Limb (tissue), 2 donors: Measurements from ENCODE around the gene GREM2.

Experiments used
- DNase-seq, 2 donors: peaks; one replicate each; pipeline ENCODE4 v3.0.0-alpha.2; 2016; ENCODE audit errors: extremely low spot score in 2 of 2

GREM2 gene

GRCh38 chr1:240500647-240501046, 111.3 kb downstream of the GREM2 start:
- no peak for DNase-seq

- DNase-seq: no peak
Observed at GRCh38 chr1:240499012-240499411, 112.9 kb downstream of the GREM2 start.

DNA sequence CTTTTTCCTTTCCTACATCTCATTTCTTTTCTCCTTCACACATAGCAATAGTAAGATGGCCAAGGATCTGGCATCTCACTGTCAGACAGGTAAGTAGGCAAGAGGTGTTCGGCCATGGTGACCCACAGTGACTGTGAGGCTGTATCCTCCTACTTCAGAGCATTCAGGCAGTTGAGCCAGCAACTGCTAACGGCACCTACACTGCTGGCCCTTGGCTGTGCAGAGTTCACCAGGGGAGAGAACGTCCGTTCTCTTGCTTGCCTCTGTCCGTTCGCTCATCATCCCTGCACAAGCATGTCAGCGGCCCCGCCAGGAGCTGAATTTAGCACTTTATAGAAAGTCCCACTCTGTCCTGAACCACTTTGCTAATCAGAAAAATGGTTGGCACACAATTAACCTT, 113.6 kb downstream of the GREM2 start:
- no peak for DNase-seq

- no peak for DNase-seq
Observed at GRCh38 chr1:240497908-240498307, 114.0 kb downstream of the GREM2 start.

- DNase-seq: no peak
Observed at GRCh38 chr1:240496941-240497340, 115.0 kb downstream of the GREM2 start.

- no peak for DNase-seq
Observed at GRCh38 chr1:240496356-240496755, 115.6 kb downstream of the GREM2 start.

DNA sequence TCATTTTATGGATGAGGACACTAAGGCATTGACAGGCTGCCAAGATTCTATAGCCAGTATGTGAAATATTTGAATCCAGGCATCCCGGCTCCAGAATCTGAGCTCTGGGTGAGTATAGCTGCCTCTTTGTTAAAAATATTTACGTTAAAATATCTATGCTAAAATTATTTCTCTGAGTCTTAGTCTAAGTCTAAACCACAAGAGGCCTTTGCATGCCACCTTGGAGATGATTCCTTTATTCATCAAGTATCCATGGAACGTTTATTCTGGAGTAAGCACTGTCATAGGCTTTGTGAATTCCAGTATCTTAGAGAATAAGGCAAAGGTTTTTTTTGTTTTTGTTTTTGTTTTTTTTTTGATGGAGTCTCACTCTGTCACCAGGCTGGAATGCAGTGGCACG, 116.4 kb downstream of the GREM2 start:
- DNase-seq: no peak

GRCh38 chr1:240492832-240493440, 119.0 kb downstream of the GREM2 start:
- DNase-seq: peak in 1 of 2 donors; percentile 67

- DNase-seq: no peak
Observed at GRCh38 chr1:240491796-240492195, 120.2 kb downstream of the GREM2 start.

GRCh38 chr1:240491156-240491555, 120.8 kb downstream of the GREM2 start:
- DNase-seq: no peak

DNA sequence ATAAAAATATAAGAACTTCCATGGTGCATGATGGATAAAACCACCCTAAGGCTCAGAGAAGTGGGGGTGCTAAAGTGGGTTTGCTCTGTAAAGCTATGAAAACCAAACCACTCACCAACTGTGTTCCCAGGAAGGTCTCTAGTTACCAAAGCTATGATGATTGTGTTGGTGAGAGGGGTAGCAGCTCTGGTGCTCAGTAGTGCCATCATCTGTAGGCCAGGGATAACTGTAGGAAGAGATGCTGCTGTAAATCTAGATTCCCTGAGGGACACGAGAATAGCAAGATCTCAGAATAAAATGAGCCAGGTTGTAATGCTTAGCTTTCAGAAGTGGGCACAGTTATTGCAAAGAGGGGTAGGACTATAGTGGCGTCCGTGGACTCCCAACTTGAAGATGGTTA, 124.5 kb downstream of the GREM2 start:
- DNase-seq: no peak

DNA sequence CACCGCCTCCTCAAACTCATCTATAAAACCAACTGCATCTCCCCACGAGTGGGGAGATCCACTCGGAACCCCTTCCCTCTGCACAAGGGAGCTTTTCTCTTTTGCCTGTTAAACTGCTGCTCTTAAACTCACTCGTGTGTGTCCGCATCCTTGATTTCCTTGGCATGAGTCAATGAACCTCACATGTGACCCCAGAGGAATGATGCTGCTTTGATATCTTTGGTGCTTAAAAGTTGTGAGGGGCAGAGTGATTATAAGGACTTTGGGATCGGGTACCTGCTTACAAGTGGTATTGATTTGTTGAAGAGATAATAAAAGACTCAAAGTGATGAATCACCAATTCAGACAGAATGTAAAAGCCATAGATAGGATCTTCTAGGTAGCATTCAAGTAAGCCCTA, 125.3 kb downstream of the GREM2 start:
- DNase-seq: no peak

GRCh38 chr1:240484804-240485443, 127.0 kb downstream of the GREM2 start:
- DNase-seq: no peak

DNA sequence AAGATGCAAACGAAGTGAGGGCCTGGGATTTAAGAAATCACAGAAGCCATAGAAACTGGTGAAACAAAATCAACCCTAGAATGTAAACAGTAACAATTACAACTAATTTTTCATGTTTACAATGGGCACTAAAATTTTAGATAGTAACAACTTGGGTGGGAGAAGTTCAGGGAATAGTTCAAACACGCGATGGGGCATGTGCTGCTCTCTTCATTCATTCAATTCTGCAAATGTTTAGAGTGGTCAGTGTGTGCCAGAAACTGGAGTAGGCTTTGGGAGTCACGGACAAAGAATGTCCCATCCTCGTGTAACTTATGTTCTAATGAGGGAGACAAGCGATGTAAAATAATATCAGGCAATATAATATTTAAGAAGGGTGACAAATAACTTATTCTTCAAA, 133.4 kb downstream of the GREM2 start:
- DNase-seq: no peak

DNA sequence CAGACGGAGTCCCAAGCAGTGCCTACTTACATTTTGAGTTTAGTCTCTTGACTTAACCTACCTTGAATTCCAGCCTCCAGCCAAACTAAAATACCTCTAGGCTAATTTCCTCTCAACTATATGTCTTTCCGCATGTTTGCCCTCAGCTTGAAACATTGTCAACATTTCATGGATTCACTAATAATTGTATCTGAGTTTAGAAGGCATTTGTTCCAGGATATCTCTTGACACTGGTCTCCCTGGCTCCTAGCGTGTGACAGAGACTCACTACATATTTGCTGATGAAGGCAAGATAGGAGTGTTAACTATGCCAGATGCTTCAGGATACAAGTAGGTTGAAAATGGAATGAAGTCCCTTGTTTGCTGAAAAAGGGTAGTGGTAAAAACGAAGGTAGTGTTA, 136.1 kb downstream of the GREM2 start:
- no peak for DNase-seq

GRCh38 chr1:240474133-240474614, 137.8 kb downstream of the GREM2 start:
- DNase-seq: no peak

GRCh38 chr1:240468656-240469055, 143.3 kb downstream of the GREM2 start:
- peak in 1 of 2 donors; percentile 40 for DNase-seq

DNA sequence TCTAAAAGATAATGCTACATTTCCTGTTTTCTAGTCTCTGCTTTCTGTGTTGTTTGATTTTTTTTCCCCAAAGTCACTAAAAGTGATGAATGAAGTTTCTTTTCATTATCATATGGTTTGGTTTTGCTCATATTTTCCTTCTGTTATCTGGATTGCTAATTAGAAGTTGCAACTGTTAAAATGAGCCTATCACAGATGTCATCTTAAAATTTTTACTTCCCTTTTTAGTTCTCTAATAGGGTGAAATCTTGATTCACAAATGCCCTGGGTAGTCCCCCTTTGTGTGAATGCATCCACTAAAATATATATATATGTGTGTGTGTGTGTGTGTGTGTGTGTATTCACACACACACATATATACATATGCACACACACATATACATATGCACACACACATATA, 144.1 kb downstream of the GREM2 start:
- no peak for DNase-seq

- DNase-seq: no peak
Observed at GRCh38 chr1:240466509-240466908, 145.4 kb downstream of the GREM2 start.

GRCh38 chr1:240465531-240465940, 146.4 kb downstream of the GREM2 start:
- no peak for DNase-seq

DNA sequence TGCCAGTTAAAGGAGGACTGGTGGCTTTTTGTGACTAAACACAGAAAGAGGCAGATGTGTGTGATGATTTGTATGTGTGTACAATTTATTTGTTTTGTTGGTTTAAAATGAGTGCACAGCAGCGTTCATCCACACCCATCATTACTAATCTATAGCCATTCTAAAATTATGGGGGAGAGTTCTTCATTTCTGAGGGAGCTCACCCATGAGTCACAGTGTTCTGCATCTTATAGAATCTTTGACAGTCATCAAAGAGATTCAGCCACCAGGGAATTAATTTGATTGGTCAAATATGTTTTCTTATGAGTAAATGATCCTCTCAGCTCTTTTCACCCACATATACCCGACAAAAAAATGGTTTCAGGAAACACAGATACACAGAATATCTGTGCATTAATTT, 147.9 kb downstream of the GREM2 start:
- no peak for DNase-seq

- no peak for DNase-seq
Observed at GRCh38 chr1:240462766-240463395, 149.1 kb downstream of the GREM2 start.

DNA sequence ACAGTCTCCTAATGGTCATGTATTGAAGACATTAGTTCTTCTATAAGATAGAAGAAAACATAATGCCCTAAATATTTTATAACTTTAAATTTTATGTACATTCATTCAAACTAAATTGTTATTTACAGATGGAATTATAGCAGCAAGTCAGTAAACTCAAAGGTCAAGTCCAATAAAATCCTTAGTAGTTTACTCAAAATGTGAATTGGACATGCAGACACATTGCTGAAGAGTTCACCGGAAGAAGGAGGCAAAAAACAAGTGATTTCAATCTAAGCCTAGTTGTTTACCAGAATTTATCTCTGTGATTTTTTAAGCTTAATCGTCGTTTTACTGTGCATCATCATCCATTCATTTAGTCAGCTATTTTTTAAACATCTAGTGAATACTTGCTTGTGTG, 149.7 kb downstream of the GREM2 start:
- DNase-seq: no peak
